C4-2B (cell line): ENCODE measurements around the gene MCF2L.

Source experiments
- CTCF ChIP-seq: fragments of 450-650 bp; conservative IDR thresholded peaks from 2 replicates; pipeline ENCODE4 v1.5.1; 2017; ENCODE audit warnings: mild to moderate bottlenecking
- ZFX ChIP-seq: fragments of 450-650 bp; IDR thresholded peaks from 2 replicates; pipeline ENCODE4 v1.6.1; 2017

GRCh38 chr13:113117911-113118260, 148.9 kb downstream of the MCF2L start:
- TF ChIP-seq CTCF: no peak
- TF ChIP-seq ZFX: no peak
